ENCODE data around the gene CNTNAP4.
A peak's percentile ranks its signal among the peaks of the same experiment; 100 is the strongest.

CNTNAP4 gene

GRCh38 chr16:76500006-76500405 is 222.8 kb downstream of the CNTNAP4 start:
- no peak for DNase-seq

GRCh38 chr16:76502063-76502462 is 224.9 kb downstream of the CNTNAP4 start:
- DNase-seq = no peak

- no peak for DNase-seq
These were observed 225.4 kb downstream of the CNTNAP4 start for GRCh38 chr16:76502555-76502954.

- no peak for DNase-seq
These were observed 225.9 kb downstream of the CNTNAP4 start for GRCh38 chr16:76503091-76503490.

GRCh38 chr16:76511203-76511602 is 234.0 kb downstream of the CNTNAP4 start:
- no peak for DNase-seq

- no peak for DNase-seq
These were observed 241.6 kb downstream of the CNTNAP4 start for GRCh38 chr16:76518781-76519180.

- no peak for DNase-seq
These were observed 247.2 kb downstream of the CNTNAP4 start for GRCh38 chr16:76524356-76524755.

- DNase-seq = no peak
These were observed 247.6 kb downstream of the CNTNAP4 start for GRCh38 chr16:76524769-76525168.

GRCh38 chr16:76527244-76527643 is 250.0 kb downstream of the CNTNAP4 start:
- no peak for DNase-seq

- no peak for DNase-seq
These were observed 251.9 kb downstream of the CNTNAP4 start for GRCh38 chr16:76529120-76529519.

GRCh38 chr16:76531236-76531635 is 254.0 kb downstream of the CNTNAP4 start:
- no peak for DNase-seq

- DNase-seq = no peak
These were observed 255.2 kb downstream of the CNTNAP4 start for GRCh38 chr16:76532188-76532973.

GRCh38 chr16:76539609-76540008 is 262.4 kb downstream of the CNTNAP4 start:
- DNase-seq = no peak

- no peak for DNase-seq
These were observed 263.9 kb downstream of the CNTNAP4 start for GRCh38 chr16:76541070-76541469.

GRCh38 chr16:76565542-76565941 is 288.3 kb downstream of the CNTNAP4 start:
- no peak for DNase-seq

- no peak for DNase-seq
These were observed 294.6 kb downstream of the CNTNAP4 start for GRCh38 chr16:76571755-76572154.

- no peak for DNase-seq
These were observed 296.1 kb downstream of the CNTNAP4 start for GRCh38 chr16:76573281-76573680.

- DNase-seq = no peak
These were observed 297.4 kb downstream of the CNTNAP4 start for GRCh38 chr16:76574651-76575050.

- DNase-seq = no peak
These were observed 299.3 kb downstream of the CNTNAP4 start for GRCh38 chr16:76576526-76576925.

- DNase-seq = no peak
These were observed 299.8 kb downstream of the CNTNAP4 start for GRCh38 chr16:76577003-76577402.

- no peak for DNase-seq
These were observed 302.2 kb downstream of the CNTNAP4 start for GRCh38 chr16:76579277-76579922.

- peak; percentile 63 to 91 for DNase-seq
These were observed 306.3 kb downstream of the CNTNAP4 start for GRCh38 chr16:76583466-76583865.

GRCh38 chr16:76583945-76584344 is 306.7 kb downstream of the CNTNAP4 start:
- DNase-seq = no peak

GRCh38 chr16:76598498-76598897 is 321.3 kb downstream of the CNTNAP4 start:
- DNase-seq = no peak

GRCh38 chr16:76607317-76607716 is 330.1 kb downstream of the CNTNAP4 start:
- DNase-seq = no peak

Data from cerebellar nuclear complex (tissue), 1 donor.